GM18909 (cell line): ENCODE results near the gene HLA-DMA.

ENCODE experiments used
- ATAC-seq: cut with Tn5 transposase; IDR thresholded peaks from one replicate; pipeline ENCODE4 v1.9.1; 2021; ENCODE audit warnings: mild to moderate bottlenecking; ENCODE audit not compliant: unreplicated experiment, poor library complexity

HLA-DMA gene

DNA sequence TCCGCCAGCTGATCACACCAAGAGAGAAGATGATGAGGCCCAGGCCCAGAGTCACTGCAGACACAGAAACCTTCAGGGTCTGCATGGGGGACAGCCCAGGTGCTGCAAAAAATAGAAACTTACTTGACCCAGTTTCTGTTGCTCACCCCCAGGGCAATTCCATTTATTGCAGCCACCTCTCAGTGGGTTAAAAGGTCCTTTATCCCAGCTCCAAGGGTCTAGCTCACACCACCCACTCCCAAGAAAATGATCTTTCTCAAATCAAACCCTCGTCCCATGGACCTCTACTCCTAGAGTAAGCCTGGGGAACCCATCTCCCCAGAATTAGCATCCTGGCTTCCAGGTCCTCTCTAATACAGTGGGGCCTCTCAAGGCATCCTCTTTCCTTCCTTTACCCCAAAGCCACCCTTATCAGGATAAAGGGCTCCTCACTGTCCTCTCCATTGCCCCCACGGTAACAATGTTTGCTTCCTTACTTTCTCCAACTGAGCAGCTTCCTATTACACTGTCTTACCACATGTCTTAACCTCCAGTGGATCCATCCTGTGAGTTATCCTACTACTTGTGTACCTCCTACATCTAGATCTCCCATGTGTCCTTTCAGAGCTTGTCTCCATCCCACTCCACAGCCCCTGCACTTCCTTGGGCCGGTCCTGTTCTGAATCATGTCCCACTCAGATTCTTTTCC is 17.2 kb downstream of the HLA-DMA start:
- no peak for ATAC-seq

GRCh38 chr6:32933661-32934085 is 19.2 kb downstream of the HLA-DMA start:
- ATAC-seq = no peak

- ATAC-seq = no peak
These were observed 20.6 kb downstream of the HLA-DMA start for GRCh38 chr6:32932132-32932868.

DNA sequence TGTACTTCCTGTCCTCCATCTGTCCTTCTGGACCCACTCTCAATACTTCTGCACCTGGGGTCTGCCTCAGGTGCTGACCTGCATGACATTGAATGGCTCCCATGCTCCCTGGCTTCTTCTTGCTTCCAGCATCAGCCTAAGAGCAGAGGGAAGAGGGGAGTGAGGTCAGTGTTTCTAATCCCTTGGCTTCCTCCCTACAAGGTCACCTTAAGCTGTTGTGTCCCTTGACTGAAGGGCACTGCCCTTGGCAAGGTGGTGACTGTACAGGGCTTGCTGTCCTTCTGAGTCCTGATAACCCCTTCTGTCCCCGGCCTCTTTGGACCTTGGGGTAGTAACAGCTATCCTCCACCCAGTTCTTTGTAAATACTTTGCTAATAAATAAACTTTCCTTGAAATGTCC is 21.7 kb downstream of the HLA-DMA start:
- no peak for ATAC-seq

GRCh38 chr6:32922083-32922482 is 30.8 kb downstream of the HLA-DMA start:
- ATAC-seq = no peak

- no peak for ATAC-seq
These were observed 32.2 kb downstream of the HLA-DMA start for GRCh38 chr6:32920715-32921114.

DNA sequence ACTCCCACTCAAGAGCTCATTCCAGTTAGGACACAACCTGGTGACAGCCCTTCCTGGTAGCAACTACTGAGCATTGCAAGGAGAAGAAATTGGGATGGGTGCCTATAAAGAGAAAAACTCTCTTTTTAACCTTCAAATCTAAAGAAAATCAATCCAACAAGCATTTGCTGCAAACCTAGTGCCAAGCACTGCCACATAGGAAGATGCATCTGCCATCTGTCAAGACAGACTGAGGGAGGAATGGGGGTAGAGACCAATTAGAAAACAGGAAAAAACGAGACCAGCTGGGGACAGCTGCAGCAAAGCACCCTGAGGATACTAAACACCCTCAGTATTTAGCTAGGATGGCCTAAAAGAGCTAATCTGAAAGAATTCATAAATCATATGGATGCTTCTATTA is 39.9 kb downstream of the HLA-DMA start:
- ATAC-seq = no peak

DNA sequence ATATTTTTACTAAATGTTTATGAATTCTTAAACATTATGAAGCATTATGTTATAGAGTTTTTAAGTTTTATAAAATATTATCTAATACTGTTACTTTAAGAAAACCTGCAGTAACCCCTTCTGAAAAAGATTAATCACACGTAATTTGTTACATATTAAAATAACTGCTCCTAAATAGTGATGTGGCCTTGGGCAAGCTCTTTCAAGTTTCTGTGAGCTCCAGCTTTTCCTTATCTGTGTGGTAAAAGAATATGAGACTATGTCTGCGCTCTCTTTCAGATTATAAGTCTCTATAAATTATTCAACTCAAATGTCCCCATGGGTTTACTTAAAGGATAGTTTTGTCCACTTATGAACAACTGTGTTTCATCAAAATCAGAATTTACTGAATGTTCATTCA is 44.0 kb downstream of the HLA-DMA start:
- ATAC-seq = no peak

GRCh38 chr6:32906539-32906938 is 46.4 kb downstream of the HLA-DMA start:
- ATAC-seq = no peak

GRCh38 chr6:32905078-32905477 is 47.8 kb downstream of the HLA-DMA start:
- ATAC-seq = no peak

- ATAC-seq = no peak
These were observed 48.9 kb downstream of the HLA-DMA start for GRCh38 chr6:32903952-32904351.
